GM12873 (cell line): ENCODE results near the gene ZNF853.

Experiments
- CTCF ChIP-seq: IDR thresholded peaks from 2 replicates; pipeline ENCODE4 v1.5.1; 2012; ENCODE audit warnings: low read depth, mild to moderate bottlenecking, moderate library complexity, low read length, control low read depth; ENCODE audit not compliant: insufficient read depth; ENCODE audit errors: missing control alignments

The ZNF853 gene

GRCh38 chr7:6614953-6615722, at the start of gene ZNF853:
TSS of gene ZNF853 (plus strand) at chr7:6615610. CDS start at chr7:6616175, 565 bp downstream.
- TF ChIP-seq CTCF: no peak

GRCh38 chr7:6565655-6566054, 49.8 kb upstream of the ZNF853 start:
- TF ChIP-seq CTCF: no peak

GRCh38 chr7:6567886-6568285, 47.5 kb upstream of the ZNF853 start:
- TF ChIP-seq CTCF: no peak

- TF ChIP-seq CTCF: no peak
These were observed 44.1 kb upstream of the ZNF853 start for GRCh38 chr7:6571160-6571779.

- no peak for TF ChIP-seq CTCF
These were observed 40.0 kb upstream of the ZNF853 start for GRCh38 chr7:6575281-6576023.

- no peak for TF ChIP-seq CTCF
These were observed 39.2 kb upstream of the ZNF853 start for GRCh38 chr7:6576024-6576866.
